HG03521 (cell line): ENCODE data around the gene MUC4.

Source experiments
- ATAC-seq: cut with Tn5 transposase; IDR thresholded peaks from one replicate; pipeline ENCODE4 v1.9.1; 2021; ENCODE audit warnings: mild to moderate bottlenecking, moderate library complexity; ENCODE audit not compliant: unreplicated experiment

The MUC4 gene

GRCh38 chr3:195704433-195704999 is 107.2 kb downstream of the MUC4 start:
- ATAC-seq = no peak

GRCh38 chr3:195703776-195704175 is 108.0 kb downstream of the MUC4 start:
- no peak for ATAC-seq

GRCh38 chr3:195701042-195701915 is 110.5 kb downstream of the MUC4 start:
- no peak for ATAC-seq

GRCh38 chr3:195700319-195700718 is 111.4 kb downstream of the MUC4 start:
- ATAC-seq = no peak

- ATAC-seq = no peak
Measured at GRCh38 chr3:195699860-195700259, 111.9 kb downstream of the MUC4 start.

GRCh38 chr3:195699388-195699771 is 112.3 kb downstream of the MUC4 start:
- ATAC-seq = no peak

GRCh38 chr3:195698647-195699387 is 112.9 kb downstream of the MUC4 start:
- no peak for ATAC-seq

- ATAC-seq = no peak
Measured at GRCh38 chr3:195698325-195698646, 113.4 kb downstream of the MUC4 start.

- ATAC-seq = no peak
Measured at GRCh38 chr3:195697582-195698324, 114.0 kb downstream of the MUC4 start.
